IPS-NIHi7 (cell line): Measurements from ENCODE around the gene BUD13.
A peak's percentile ranks its signal among the peaks of the same experiment; 100 is the strongest.

Source experiments
- DNase-seq: peaks from one replicate; pipeline ENCODE4 v3.0.0; 2012; ENCODE audit warnings: mixed read lengths; ENCODE audit errors: extremely low spot score

BUD13 gene

GRCh38 chr11:116792869-116793771 lies 20.3 kb upstream of the BUD13 start:
- no peak for DNase-seq

GRCh38 chr11:116792144-116792868 lies 19.5 kb upstream of the BUD13 start:
- DNase-seq = no peak

- no peak for DNase-seq
Measured at GRCh38 chr11:116791813-116792143, 19.0 kb upstream of the BUD13 start, which contains the start of gene APOA5. Gene APOA5, minus strand, starts transcription at chr11:116791879. Its CDS starts 19 bp downstream, at chr11:116791860.

GRCh38 chr11:116791002-116791812 lies 18.4 kb upstream of the BUD13 start:
- peak; percentile 97 for DNase-seq

- DNase-seq = no peak
Measured at GRCh38 chr11:116790167-116791001, 17.6 kb upstream of the BUD13 start.

GRCh38 chr11:116788975-116789374 lies 16.2 kb upstream of the BUD13 start:
- no peak for DNase-seq

- DNase-seq = no peak
Measured at GRCh38 chr11:116788534-116788933, 15.7 kb upstream of the BUD13 start.

- peak; percentile 86 for DNase-seq
Measured at GRCh38 chr11:116787786-116788486, 15.1 kb upstream of the BUD13 start, which contains the start of gene ZPR1. Gene ZPR1, minus strand, starts transcription at chr11:116788023. Its CDS starts 33 bp downstream, at chr11:116787990.

GRCh38 chr11:116787436-116787785 lies 14.6 kb upstream of the BUD13 start:
- DNase-seq = no peak

- no peak for DNase-seq
Measured at GRCh38 chr11:116786966-116787365, 14.2 kb upstream of the BUD13 start.

- DNase-seq = no peak
Measured at GRCh38 chr11:116786326-116786725, 13.5 kb upstream of the BUD13 start.

GRCh38 chr11:116782728-116783127 lies 9.9 kb upstream of the BUD13 start:
- DNase-seq = no peak

- DNase-seq = no peak
Measured at GRCh38 chr11:116778556-116778955, 5.8 kb upstream of the BUD13 start.

GRCh38 chr11:116777056-116777455 lies 4.3 kb upstream of the BUD13 start:
- no peak for DNase-seq

- no peak for DNase-seq
Measured at GRCh38 chr11:116776522-116776984, 3.8 kb upstream of the BUD13 start.

GRCh38 chr11:116775975-116776374 lies 3.2 kb upstream of the BUD13 start:
- no peak for DNase-seq

GRCh38 chr11:116774661-116775060 lies 1.9 kb upstream of the BUD13 start:
- DNase-seq = no peak

GRCh38 chr11:116773203-116774097 lies 663 bp upstream of the BUD13 start:
- DNase-seq = no peak

- no peak for DNase-seq
Measured at GRCh38 chr11:116771935-116772334, 852 bp downstream of the BUD13 start.
